Fibroblast of pulmonary artery (primary cell): ENCODE data around the gene HOXC11.

Experiments used
- DNase-seq: peaks from one replicate; pipeline ENCODE4 v3.0.0-alpha.2; 2010; ENCODE audit warnings: low read depth
- H3K4me3 ChIP-seq: replicated peaks from 2 replicates; pipeline ENCODE4 v1.5.1; 2011; ENCODE audit warnings: low read depth, mild to moderate bottlenecking, control low read depth, low read length, moderate library complexity
- CTCF ChIP-seq: IDR thresholded peaks from 2 replicates; pipeline ENCODE4 v1.5.1; 2011; ENCODE audit warnings: mild to moderate bottlenecking, control low read depth, low read length, inconsistent platforms; ENCODE audit errors: missing control alignments

HOXC11 gene

GRCh38 chr12:53975479-53976152 is 2.7 kb downstream of the HOXC11 start:
- no peak for TF ChIP-seq CTCF
- no peak for DNase-seq
- no peak overlapping the region for H3K4me3 ChIP-seq

- no peak for TF ChIP-seq CTCF
- no peak for DNase-seq
- no peak overlapping the region for H3K4me3 ChIP-seq
Observed at GRCh38 chr12:53976172-53976822, 3.4 kb downstream of the HOXC11 start.

GRCh38 chr12:53976823-53977595 is 4.1 kb downstream of the HOXC11 start:
- DNase-seq = no peak

GRCh38 chr12:53977596-53978445 is 4.9 kb downstream of the HOXC11 start:
- no peak overlapping the region for H3K4me3 ChIP-seq
- DNase-seq = no peak
- TF ChIP-seq CTCF = no peak

More at GRCh38 chr12:53976823-53977595, 4.1 kb downstream of the HOXC11 start:
- H3K4me3 ChIP-seq = no peak overlapping the region
- TF ChIP-seq CTCF = no peak

- H3K4me3 ChIP-seq = no peak overlapping the region
- TF ChIP-seq CTCF = no peak
- DNase-seq = no peak
Observed at GRCh38 chr12:53978477-53979356, 5.8 kb downstream of the HOXC11 start.
